Muscle layer of colon (tissue), 2 donors: ENCODE results near the gene NCLN.
"Not testable (repeated sequence)": the region's sequence is repeated elsewhere in the genome, so short reads cannot be mapped to it uniquely, and the experiment has no call there.

ENCODE experiments used
- H3K27ac ChIP-seq: one replicate; pipeline ENCODE4 v1.7.0; 2013; ENCODE audit warnings: low read depth, mild to moderate bottlenecking, low read length, moderate library complexity
- H3K27me3 ChIP-seq, 2 donors: one replicate each; pipeline ENCODE4 v1.7.0; 2013; ENCODE audit warnings: low read length in 2 of 2, mild to moderate bottlenecking in 2 of 2; ENCODE audit not compliant: insufficient read depth in 2 of 2, control insufficient read depth in 1 of 2
- H3K36me3 ChIP-seq: one replicate; pipeline ENCODE4 v1.7.0; 2013; ENCODE audit warnings: mild to moderate bottlenecking, low read length; ENCODE audit not compliant: insufficient read depth
- H3K4me1 ChIP-seq: one replicate; pipeline ENCODE4 v1.7.0; 2013; ENCODE audit warnings: mild to moderate bottlenecking, low read length; ENCODE audit not compliant: insufficient read depth
- H3K4me3 ChIP-seq, 2 donors: one replicate each; pipeline ENCODE4 v1.7.0; 2013; ENCODE audit warnings: low read length in 2 of 2, low read depth in 1 of 2, mild to moderate bottlenecking in 1 of 2, moderate library complexity in 1 of 2
- H3K9ac ChIP-seq: one replicate; pipeline ENCODE4 v1.7.0; 2013; ENCODE audit warnings: low read length
- H3K9me3 ChIP-seq: one replicate; pipeline ENCODE4 v1.7.0; 2013; ENCODE audit warnings: mild to moderate bottlenecking, low read length
- donor health status: abdominal sarcoma.
- donor health status: Adenocarcinoma of cecum.

The NCLN gene

DNA sequence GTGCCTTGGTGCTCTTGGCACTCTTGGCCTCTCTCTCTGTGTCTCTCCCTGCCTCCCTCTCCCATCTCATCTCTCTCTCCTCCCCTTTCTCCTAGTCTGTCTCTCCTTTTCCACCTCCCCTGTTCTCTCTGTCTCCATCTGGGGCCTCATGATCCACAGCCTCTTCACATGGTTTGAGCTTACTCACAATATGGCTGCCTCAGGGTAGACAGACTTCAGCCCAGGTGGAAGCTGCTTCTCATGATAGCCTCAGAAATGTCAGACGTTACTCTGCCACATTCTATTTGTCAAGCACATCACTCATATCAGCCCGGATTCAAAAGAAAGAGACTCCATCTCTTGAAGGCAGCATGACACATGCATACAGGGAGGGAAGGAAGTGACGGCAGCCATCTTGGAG lies 25.5 kb upstream of the NCLN start:
- Histone ChIP-seq H3K9ac (no peak overlapping the region), H3K4me3 (no peak overlapping the region), H3K36me3 (no peaks in the 10 kb centered on the region), H3K4me1 (no peaks in the 10 kb centered on the region), H3K9me3 (no peaks in the 10 kb centered on the region), H3K27ac (no peak overlapping the region), H3K27me3 (no peaks in the 10 kb centered on the region)

GRCh38 chr19:3161453-3161852 lies 24.3 kb upstream of the NCLN start:
- H3K9ac ChIP-seq, result no peak overlapping the region
- H3K36me3 ChIP-seq, result no peaks in the 10 kb centered on the region
- H3K4me3 ChIP-seq, result no peak overlapping the region
- no peak overlapping the region for H3K27ac ChIP-seq
- H3K9me3 ChIP-seq, result no peaks in the 10 kb centered on the region
- no peaks in the 10 kb centered on the region for H3K27me3 ChIP-seq
- H3K4me1 ChIP-seq, result no peaks in the 10 kb centered on the region

DNA sequence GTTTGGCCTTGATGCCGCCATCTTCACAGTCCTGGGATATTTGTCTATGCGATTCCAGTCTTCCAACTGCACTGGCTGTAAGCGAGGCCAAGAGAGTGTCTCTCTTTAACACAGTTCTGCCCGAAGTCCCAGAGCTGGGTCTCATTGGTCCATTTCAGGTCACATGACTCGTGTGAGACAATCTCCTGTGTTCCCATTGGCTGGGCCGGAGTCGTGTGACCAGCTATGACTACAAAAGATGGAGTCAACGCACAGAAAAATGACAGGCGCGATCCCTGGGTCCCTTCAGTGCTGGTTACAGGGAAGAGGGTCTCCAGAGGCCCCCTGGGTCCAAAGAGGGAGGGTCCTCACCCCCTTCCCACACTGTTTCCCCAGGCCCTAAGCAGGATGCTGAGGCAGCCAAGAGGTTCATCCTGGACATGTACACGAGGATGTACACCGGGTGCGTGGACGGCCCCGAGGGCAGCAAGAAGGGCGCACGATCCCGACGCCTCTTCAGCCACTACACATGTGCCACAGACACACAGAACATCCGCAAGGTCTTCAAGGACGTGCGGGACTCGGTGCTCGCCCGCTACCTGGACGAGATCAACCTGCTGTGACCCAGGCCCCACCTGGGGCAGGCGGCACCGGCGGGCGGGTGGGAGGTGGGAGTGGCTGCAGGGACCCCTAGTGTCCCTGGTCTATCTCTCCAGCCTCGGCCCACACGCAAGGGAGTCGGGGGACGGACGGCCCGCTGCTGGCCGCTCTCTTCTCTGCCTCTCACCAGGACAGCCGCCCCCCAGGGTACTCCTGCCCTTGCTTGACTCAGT lies 23.1 kb upstream of the NCLN start:
- Histone ChIP-seq H3K4me1 (no peaks in the 10 kb centered on the region), H3K36me3 (no peaks in the 10 kb centered on the region), H3K4me3 (no peak overlapping the region), H3K27me3 (no peaks in the 10 kb centered on the region), H3K9me3 (no peaks in the 10 kb centered on the region), H3K9ac (no peak overlapping the region), H3K27ac (no peak overlapping the region)

DNA sequence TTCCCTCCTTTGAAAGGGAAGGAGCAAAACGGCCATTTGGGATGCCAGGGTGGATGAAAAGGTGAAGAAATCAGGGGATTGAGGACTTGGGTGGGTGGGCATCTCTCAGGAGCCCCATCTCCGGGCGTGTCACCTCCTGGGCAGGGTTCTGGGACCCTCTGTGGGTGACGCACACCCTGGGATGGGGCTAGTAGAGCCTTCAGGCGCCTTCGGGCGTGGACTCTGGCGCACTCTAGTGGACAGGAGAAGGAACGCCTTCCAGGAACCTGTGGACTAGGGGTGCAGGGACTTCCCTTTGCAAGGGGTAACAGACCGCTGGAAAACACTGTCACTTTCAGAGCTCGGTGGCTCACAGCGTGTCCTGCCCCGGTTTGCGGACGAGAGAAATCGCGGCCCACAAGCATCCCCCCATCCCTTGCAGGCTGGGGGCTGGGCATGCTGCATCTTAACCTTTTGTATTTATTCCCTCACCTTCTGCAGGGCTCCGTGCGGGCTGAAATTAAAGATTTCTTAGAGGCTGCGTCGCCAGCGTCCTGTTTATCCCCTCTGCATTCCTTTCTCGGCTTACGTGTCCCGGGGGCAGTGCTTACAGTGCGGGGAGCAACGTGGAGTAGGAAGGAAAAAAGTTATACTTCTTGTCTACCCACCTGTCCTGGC lies 22.4 kb upstream of the NCLN start:
- no peaks in the 10 kb centered on the region for H3K36me3 ChIP-seq

DNA sequence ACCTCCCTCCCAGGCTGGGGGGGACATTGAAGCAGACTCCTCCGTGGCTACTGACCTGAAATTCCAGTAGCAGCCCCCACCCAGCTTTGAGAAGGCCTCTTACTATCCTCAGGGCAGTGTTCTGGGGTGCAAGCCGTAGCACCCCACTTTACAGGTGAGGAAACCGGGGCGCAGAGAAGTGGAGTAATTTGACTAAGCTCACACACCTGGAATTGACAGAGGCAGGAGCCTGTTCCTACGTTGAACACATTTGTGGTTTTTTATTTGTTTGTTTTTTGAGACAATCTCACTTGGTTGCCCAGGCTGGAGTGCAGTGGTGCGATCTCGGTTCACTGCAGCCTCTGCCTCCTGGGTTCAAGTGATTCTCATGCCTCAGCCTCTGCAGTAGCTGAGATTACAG lies 21.8 kb upstream of the NCLN start:
- Histone ChIP-seq H3K4me1 (no peaks in the 10 kb centered on the region), H3K27ac (no peak overlapping the region), H3K27me3 (no peaks in the 10 kb centered on the region), H3K9ac (no peak overlapping the region), H3K9me3 (no peaks in the 10 kb centered on the region), H3K4me3 (no peak overlapping the region), H3K36me3 (no peaks in the 10 kb centered on the region)

More for the DNA sequence above, 22.4 kb upstream of the NCLN start:
- Histone ChIP-seq H3K4me3 (no peak overlapping the region), H3K27me3 (no peaks in the 10 kb centered on the region), H3K27ac (no peak overlapping the region), H3K9me3 (no peaks in the 10 kb centered on the region), H3K9ac (no peak overlapping the region), H3K4me1 (no peaks in the 10 kb centered on the region)

DNA sequence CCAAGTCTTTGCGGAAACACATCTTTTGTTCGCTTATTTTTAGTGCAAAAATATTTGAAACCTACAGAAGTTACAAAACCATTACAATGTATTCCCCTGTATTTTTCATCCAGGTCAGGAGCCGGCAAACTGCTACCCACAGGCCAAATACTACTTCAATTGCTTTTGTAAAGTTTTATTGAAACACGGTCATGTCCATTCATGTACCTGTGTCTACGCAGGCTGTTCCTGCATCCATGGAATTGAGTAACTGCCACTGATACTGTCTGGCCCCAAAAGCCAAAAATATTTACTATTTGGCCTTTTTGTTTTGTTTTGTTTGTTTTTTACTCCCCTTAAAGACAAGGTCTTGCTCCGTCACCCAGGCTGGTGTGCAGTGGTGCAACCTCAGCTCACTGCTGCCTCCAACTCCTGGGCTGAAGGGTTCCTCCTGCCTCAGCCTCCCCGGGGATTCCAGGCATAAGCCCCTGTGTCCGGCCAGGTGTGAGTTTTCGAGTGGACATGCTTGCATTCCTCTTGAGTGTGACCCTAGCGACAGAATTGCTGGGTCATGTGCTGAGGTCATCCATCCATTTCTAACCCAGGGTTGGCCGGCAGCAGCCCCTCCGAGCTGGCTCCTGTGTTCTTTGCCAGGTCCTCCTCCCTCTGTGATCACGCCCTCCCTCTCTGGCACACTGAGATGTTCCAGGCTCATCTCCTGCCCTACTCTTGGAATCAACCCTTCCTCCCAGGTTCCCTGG lies 18.0 kb upstream of the NCLN start:
- Histone ChIP-seq H3K9ac (no peak overlapping the region), H3K36me3 (no peaks in the 10 kb centered on the region), H3K27ac (no peak overlapping the region), H3K4me3 (no peak overlapping the region), H3K27me3 (no peaks in the 10 kb centered on the region), H3K4me1 (no peaks in the 10 kb centered on the region), H3K9me3 (no peaks in the 10 kb centered on the region)

- H3K27me3 ChIP-seq, result no peaks in the 10 kb centered on the region
- H3K36me3 ChIP-seq, result no peaks in the 10 kb centered on the region
- H3K4me1 ChIP-seq, result no peaks in the 10 kb centered on the region
- no peak overlapping the region for H3K9ac ChIP-seq
- H3K9me3 ChIP-seq, result no peaks in the 10 kb centered on the region
- H3K4me3 ChIP-seq, result no peak overlapping the region
- no peak overlapping the region for H3K27ac ChIP-seq
These were observed 13.6 kb upstream of the NCLN start for GRCh38 chr19:3171894-3172672.

DNA sequence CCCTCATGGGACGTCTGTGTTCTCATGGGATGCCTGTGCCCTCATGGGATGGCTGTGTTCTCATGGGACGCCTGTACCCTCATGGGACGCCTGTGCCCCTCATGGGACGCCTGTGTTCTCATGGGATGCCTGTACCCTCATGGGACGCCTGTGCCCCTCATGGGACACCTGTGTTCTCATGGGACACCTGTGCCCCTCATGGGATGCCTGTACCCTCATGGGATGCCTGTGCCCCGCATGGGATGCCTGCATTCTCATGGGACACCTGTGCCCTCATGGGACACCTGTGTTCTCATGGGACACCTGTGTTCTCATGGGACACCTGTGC lies 13.1 kb upstream of the NCLN start:
- H3K4me3 ChIP-seq, H3K9me3 ChIP-seq, H3K4me1 ChIP-seq, H3K36me3 ChIP-seq, H3K27me3 ChIP-seq, H3K27ac ChIP-seq, H3K9ac ChIP-seq: not testable (repeated sequence)

GRCh38 chr19:3175781-3176714 lies 9.7 kb upstream of the NCLN start:
- no peak overlapping the region for H3K9ac ChIP-seq
- no peaks in the 10 kb centered on the region for H3K4me1 ChIP-seq
- no peak overlapping the region for H3K4me3 ChIP-seq
- no peaks in the 10 kb centered on the region for H3K27me3 ChIP-seq
- H3K27ac ChIP-seq, result no peak overlapping the region
- H3K36me3 ChIP-seq, result no peaks in the 10 kb centered on the region
- H3K9me3 ChIP-seq, result no peaks in the 10 kb centered on the region

DNA sequence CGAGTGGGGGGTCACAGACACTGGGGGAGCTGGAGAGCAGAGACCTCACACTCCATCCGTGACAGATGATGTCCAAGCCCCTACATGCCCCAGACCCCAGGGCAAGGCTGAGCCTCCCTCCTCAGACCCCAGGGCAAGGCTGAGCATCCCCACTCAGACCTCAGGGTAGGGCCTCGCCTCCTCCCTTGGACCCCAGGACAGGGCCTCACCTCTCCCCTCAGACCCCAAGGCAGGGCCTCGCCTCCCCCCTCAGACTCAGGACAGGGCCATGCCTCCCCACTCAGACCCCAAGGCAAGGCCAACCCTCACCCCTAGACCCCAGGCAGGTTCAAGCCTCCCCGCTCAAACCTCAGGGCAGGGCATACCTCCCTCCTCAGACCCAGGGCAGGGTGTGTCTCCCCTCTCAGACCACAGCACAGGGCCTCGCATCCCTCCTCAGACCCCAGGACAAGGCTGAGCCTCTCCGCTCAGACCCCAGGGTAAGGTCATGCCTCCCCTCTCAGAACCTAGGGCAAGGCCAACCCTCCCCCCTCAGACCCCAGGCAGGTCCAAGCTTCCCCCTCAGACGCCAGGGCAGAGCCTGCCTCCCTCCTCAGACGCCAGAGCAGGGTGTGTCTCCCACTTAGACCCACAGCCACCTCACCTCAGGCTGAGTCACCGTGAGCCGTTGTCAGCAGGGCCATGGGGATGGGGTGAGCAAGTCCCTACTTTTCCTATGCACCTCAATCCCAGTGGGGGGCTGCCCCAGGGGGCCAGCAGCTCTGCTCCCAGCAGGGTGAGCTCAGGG lies 8.8 kb upstream of the NCLN start:
- no peaks in the 10 kb centered on the region for H3K4me1 ChIP-seq
- H3K36me3 ChIP-seq, result no peaks in the 10 kb centered on the region
- H3K9ac ChIP-seq, result no peak overlapping the region
- H3K4me3 ChIP-seq, result no peak overlapping the region
- no peaks in the 10 kb centered on the region for H3K9me3 ChIP-seq
- H3K27ac ChIP-seq, result no peak overlapping the region
- no peaks in the 10 kb centered on the region for H3K27me3 ChIP-seq
